NCI-H1048 (cell line): ENCODE measurements around the gene SYTL3.

ENCODE experiments used
- DNase-seq: peaks from one replicate; lab custom pipeline; 2025; lab: John Stamatoyannopoulos, UW

The SYTL3 gene

GRCh38 chr6:158722176-158722729, 72.4 kb downstream of the SYTL3 start:
- DNase-seq = no peak

- no peak for DNase-seq
Observed at GRCh38 chr6:158725704-158726103, 75.8 kb downstream of the SYTL3 start.

DNA sequence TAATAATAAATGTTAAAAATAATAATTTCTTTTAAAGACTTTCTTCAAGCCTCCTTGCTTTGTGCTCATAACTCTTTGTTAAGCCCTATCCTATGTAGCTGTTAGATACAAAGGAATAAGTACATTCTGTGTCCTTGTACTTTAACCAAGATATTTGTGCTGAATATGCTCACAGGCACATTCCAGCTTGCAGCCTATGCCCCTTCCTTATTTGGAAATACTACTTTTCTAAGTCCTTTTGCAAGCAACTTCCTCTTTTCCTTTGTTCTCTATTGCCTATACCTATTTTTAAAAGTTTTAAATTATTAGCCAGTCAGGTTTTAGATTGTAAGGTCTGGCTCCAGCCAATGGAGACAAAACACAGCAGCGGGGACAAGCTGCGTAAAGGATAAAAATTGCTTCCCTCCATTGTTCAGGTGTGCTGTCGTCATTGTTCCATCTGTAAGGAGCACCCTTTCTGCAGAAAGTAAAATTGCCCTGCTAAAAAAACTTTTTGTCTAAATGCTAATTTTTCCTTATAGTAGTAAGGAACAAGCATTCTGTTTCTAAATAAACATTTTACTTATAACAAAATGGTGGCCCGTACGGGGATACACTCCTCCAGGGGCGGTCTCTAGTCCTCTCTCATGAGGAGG, 80.2 kb downstream of the SYTL3 start:
- DNase-seq = no peak

DNA sequence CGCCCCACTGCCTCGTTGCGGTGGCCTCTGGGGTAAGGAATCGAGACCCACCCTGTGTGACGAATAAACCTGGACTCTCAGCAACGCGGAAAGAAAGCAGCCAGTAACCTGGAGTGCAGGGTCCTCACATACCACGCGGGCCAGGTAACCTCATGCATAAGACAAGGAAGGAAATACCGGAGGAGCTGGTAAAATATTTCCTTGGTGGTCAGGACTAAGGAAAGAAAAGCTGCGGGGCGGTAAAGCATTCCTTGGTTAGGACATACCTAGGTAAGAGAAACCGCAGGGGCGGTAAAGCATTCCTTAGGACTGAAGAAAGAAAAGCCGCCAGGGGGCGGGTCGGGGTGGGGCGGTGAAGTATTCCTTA, 80.7 kb downstream of the SYTL3 start:
- no peak for DNase-seq

GRCh38 chr6:158735009-158735408, 85.2 kb downstream of the SYTL3 start:
- no peak for DNase-seq

DNA sequence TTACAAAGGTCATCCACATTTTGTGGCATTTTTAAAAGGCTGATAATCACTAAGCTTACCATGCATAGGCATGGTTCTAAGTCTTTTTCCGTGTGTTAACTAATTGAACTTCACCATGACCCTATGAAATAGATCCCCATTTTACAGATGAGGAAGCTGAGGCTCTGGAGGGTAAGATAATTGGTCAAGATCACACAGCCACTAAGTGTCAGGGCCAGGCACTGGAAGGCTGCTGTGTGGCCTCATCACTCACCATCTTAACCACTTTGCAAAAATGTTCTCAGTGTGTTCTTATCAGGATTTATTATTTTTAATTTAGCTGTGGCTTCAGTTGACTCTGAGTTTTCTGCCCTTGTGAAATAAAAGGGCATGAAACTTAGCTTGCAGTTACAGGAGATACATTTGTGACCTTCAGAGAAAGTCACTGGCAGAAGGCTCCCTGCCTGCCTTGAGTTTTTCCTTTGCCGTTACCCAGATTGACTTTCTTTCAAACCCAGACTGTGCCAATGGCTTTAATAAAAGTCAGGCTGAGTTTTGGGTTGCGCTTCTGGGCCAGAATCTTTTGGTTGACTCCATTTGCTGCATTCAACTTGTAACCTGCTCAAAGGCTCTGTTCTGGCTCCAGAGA, 87.3 kb downstream of the SYTL3 start:
- DNase-seq = no peak

- no peak for DNase-seq
Observed at GRCh38 chr6:158737710-158738615, 88.1 kb downstream of the SYTL3 start.

- no peak for DNase-seq
Observed at GRCh38 chr6:158739673-158740072, 89.8 kb downstream of the SYTL3 start.

DNA sequence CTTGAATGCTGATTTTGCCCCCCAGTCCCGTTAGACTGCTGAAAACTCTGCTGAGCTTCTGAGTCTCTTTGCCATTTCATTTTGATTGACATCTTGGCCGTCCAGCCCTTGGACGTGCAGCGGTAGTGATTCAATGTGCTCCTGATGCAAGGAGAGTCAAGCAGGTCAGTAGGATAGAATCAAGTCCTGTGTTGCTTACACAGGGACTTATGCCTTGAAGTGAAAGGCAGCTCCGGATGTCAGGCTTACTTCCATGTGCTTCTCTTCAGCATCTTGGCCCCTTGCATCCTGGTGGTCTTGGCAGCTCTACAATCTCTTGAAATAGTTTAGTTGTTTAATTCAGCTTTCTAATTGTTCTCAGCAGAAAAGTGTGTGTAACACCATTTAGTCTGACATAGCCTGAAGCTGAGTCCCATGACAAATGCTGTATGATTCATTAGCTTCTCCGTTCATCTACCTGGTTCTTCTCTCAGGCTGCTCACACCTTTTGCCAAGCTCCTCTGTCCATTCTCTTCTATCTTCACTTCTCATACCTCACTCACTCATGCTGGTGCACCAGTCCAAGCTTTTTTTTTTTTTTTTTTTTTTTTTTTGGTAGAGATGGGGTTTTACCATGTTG, 93.3 kb downstream of the SYTL3 start:
- DNase-seq = no peak

DNA sequence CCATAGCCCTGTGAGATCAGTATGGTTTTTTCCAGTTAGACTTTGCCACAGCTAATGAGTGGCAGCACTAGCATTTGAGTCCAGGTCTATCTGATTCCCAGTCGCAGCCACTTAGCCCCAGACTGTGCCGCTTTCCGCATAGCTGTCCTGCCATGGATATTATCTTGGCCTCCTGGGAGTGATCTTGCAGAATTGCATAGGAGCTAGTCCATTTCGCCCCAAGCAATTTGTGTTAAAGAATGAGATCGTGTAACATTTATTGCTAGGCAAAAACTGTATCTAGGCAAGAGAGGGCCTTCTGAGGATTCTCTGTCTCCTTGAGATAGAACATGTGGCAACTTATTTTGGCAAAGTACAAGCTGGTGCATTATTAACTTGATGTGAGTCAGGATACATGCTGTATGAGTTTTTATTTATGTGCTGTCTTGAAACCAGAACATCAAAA, 95.2 kb downstream of the SYTL3 start:
- no peak for DNase-seq

DNA sequence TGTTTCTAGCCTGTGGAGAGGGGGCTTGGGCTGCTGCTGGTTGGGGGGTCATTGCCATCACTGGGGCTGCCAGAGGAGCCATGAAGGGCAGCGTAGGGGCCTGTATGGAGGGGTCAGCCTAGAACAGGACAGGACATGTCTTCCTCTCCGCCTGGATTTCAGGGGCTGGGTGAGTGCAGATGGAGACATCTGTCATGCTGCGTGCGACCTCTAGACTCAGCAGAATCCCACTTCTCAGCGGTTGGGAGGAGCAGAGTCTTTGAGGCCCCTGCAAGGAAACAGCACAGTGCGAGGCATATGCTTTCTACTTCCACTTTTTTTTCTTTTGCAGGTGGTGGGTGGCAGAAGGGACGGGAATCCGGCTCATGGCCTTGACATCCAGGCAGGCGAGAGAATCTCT, 101.4 kb downstream of the SYTL3 start:
- DNase-seq = no peak

DNA sequence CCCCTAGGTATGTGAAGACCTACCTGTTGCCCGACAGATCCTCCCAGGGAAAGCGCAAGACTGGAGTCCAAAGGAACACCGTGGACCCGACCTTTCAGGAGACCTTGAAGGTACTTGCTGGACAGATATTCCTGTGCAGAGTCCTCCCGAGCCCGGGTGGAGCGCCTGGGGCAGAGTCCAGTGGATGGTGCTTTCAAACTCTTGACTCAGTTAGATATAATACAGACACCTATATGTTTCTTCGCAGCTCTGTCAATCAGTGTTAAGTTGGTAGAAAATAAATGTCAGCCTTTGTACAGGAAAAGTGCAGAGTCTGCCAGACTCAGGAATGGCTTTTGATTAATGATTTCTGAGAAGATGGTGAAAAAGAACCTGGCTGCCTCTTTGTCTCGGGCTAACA, 102.1 kb downstream of the SYTL3 start:
- DNase-seq = no peak

DNA sequence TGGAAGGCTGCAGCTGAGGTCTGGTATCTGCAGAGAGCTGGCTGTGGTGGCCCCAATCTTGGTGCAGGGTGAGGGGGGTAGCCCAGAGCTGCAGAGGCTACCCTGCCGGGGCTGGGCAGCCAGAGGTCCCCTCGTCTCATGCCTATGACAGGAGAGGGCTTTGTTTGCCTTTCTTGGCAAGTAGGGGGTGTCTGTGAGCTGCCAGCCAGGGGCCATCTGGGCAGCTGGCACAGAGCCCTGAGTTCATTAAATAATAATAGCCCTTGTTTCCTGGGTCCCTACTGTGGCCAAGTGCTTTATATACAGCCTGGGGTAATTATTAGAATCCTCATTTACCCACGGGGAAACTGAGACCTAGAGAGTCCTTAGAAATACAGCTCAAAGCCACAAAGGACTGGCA, 102.8 kb downstream of the SYTL3 start:
- no peak for DNase-seq

- no peak for DNase-seq
Observed at GRCh38 chr6:158753811-158754210, 104.0 kb downstream of the SYTL3 start.

DNA sequence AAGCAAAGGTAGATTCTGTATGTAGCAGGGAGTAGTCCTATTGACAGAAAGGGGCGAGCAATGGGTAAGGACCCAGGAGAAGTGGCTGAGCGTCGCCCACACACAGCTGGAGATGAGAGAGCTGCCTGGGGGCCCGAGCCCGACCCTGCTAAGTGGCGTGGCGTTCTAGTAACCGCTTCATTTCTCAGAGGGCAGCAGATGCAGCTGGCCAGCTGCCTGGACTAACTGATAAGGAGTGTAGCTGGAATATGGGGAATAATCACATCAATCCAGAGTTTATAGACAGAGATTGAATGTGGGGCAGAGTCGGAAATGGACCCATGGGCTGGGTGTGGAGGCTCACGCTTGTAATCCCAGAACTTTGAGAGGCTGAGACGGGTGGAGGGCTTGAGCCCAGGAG, 104.9 kb downstream of the SYTL3 start:
- DNase-seq = no peak

DNA sequence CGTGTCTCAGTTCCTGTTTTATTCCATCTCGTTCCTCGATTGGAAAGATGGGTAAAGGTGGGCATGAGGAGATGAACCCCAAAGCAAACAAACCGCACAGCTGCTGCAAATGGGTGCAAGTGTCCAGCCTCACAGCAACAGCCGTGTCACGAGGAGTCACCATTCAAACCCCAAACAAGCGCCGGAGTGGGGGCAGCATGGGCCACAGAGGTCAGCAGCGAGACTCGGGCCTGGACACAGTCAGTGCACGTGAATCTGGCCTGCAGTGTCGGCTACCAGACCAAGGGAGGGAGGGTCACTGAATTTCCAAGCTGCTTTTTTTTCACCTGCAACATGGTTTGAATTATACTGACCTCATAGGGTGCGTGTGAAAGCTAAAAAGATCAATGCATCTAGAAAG, 105.8 kb downstream of the SYTL3 start:
- DNase-seq = no peak

GRCh38 chr6:158756126-158756525, 106.3 kb downstream of the SYTL3 start:
- DNase-seq = no peak

DNA sequence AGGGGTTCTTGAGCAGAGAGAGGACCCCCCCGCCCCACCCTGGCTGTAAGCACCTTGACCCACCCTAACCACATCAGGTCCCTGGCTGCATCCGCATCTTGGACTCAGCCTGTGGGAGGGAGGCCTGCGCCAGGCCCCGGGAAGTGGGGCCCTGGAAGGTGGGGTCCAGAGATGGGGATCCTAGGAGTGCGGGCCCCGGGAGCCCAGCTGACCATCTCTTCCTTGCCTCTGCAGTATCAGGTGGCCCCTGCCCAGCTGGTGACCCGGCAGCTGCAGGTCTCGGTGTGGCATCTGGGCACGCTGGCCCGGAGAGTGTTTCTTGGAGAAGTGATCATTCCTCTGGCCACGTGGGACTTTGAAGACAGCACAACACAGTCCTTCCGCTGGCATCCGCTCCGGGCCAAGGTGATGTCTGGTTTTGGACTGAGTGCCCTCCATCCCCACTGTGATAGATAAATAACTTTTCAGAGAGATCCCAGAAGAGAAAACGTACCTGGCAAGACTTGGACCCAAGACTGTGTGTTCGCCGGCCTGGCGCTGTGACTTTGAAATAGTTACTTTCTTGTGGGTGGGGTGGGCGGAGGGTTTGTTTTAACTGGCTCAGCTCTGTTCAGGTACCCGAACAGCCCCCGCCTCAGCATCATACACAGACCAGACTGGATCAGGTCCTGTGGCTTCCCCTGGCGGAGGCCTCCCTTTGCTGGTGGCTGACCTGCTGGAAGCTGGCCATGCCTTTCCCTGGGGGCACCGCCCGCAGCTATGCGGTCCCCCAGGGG, 107.3 kb downstream of the SYTL3 start:
- no peak for DNase-seq

DNA sequence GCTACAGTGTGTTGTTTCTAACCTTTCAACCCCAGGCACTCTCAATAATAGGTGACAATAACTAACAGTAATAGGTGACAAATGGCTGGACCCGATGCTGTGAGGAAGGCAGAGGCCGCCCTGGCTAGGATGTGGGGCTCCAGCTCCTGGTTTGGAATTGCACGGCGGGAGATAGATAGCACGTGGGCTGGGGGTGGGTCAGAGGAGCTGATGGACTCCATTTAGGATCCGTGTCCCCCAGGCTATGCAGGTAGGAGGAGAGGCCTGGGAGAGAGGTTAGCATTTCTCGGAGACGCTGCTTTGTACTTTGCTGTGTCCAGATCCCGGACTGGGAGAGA, 107.9 kb downstream of the SYTL3 start:
- no peak for DNase-seq

DNA sequence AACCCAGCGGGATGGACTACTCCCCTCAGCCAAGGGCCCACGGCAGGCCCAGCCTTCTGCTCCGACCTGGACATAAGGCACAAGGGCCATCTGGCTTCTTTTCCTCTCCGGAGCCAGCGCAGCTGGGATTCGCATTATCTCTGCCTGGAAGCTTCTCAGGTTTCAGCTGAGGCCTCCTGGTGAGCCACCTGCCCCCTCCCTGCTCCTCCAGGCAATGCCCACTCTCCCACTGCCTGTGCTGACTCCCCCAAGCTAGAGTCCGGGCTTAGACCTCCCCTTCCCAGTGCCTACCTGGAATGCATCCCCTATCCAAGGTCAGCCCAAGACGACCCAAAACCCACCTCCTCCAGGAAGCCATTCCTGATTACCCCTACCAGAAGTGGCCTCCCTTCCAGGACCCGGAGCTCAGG, 108.6 kb downstream of the SYTL3 start:
- DNase-seq = no peak

DNA sequence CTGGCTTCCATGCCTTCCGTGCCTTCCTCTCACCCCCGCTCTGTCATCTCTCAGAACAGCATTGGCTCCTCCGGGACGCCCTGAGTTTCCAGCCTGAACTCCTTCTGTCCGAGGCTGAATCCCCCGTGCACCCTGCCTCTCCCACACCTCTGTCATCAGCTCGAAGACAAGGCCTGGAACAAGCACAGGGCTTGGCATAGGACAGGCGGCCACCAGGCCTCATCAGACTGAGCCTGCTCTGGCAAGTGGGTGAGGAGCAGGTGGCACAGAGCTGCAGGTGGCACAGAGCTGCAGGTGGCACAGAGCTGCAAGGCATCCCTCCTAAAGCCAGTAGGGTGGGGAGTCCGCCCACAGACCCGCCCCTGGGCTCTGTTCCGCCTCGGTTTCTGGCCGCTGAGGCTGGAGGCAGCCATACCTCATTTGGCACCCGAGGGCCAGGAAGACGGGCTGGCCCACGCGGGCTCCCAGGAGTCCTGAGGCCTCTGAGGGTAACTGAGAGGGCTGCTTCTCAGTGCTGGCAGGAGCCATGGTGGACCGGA, 109.2 kb downstream of the SYTL3 start:
- no peak for DNase-seq
